ENCODE results near the gene NR2F2.

The NR2F2 gene

GRCh38 chr15:96316953-96317629, 13.4 kb upstream of the NR2F2 start:
- Histone ChIP-seq H3K4me3 (ENCODE audit: low read length) (no peak overlapping the region), H3K27me3 (ENCODE audit: insufficient read depth, low read length) (peaks cover 57% of the 10 kb centered on the region), H3K9ac (ENCODE audit: low read depth, low read length) (no peak overlapping the region), H3K36me3 (ENCODE audit: insufficient read depth, low read length) (no peaks in the 10 kb centered on the region), H3K27ac (ENCODE audit: low read depth, low read length) (no peak overlapping the region), H3K9me3 (ENCODE audit: insufficient read depth, low read depth, low read length) (no peaks in the 10 kb centered on the region), H3K4me1 (ENCODE audit: insufficient read depth, low read length) (peaks cover 17% of the 10 kb centered on the region)
- WGBS, result 39% methylated on average over 1 of the region's 2 CpGs

GRCh38 chr15:96320107-96320506, 10.4 kb upstream of the NR2F2 start:
- 31% methylated on average over 2 of the region's 2 CpGs for WGBS
- H3K27me3 ChIP-seq (ENCODE audit: insufficient read depth, low read length), result peaks cover 84% of the 10 kb centered on the region
- no peak overlapping the region for H3K27ac ChIP-seq (ENCODE audit: low read depth, low read length)
- H3K9ac ChIP-seq (ENCODE audit: low read depth, low read length), result no peak overlapping the region
- no peaks in the 10 kb centered on the region for H3K36me3 ChIP-seq (ENCODE audit: insufficient read depth, low read length)
- peaks cover 29% of the 10 kb centered on the region for H3K4me1 ChIP-seq (ENCODE audit: insufficient read depth, low read length)
- no peak overlapping the region for H3K4me3 ChIP-seq (ENCODE audit: low read length)
- no peaks in the 10 kb centered on the region for H3K9me3 ChIP-seq (ENCODE audit: insufficient read depth, low read depth, low read length)

- H3K4me1 ChIP-seq (ENCODE audit: insufficient read depth, low read length), result peaks cover 38% of the 10 kb centered on the region
- H3K27me3 ChIP-seq (ENCODE audit: insufficient read depth, low read length), result peaks cover 88% of the 10 kb centered on the region
- peak overlapping the region; percentile 43 for H3K4me3 ChIP-seq (ENCODE audit: low read length)
- no peaks in the 10 kb centered on the region for H3K9me3 ChIP-seq (ENCODE audit: insufficient read depth, low read depth, low read length)
- H3K27ac ChIP-seq (ENCODE audit: low read depth, low read length), result no peak overlapping the region
- WGBS, result 2% methylated on average over 26 of the region's 28 CpGs
- no peaks in the 10 kb centered on the region for H3K36me3 ChIP-seq (ENCODE audit: insufficient read depth, low read length)
- H3K9ac ChIP-seq (ENCODE audit: low read depth, low read length), result no peak overlapping the region
Observed at GRCh38 chr15:96320703-96321638, 9.5 kb upstream of the NR2F2 start.

GRCh38 chr15:96321639-96322535, 8.6 kb upstream of the NR2F2 start:
- 1% methylated on average over 64 of the region's 64 CpGs for WGBS
- H3K27ac ChIP-seq (ENCODE audit: low read depth, low read length), result no peak overlapping the region
- H3K9me3 ChIP-seq (ENCODE audit: insufficient read depth, low read depth, low read length), result no peaks in the 10 kb centered on the region

GRCh38 chr15:96322536-96323318, 7.8 kb upstream of the NR2F2 start:
- peaks cover 99% of the 10 kb centered on the region for H3K27me3 ChIP-seq (ENCODE audit: insufficient read depth, low read length)
- no peak overlapping the region for H3K27ac ChIP-seq (ENCODE audit: low read depth, low read length)
- peak overlapping the region; percentile 43 for H3K4me3 ChIP-seq (ENCODE audit: low read length)
- H3K36me3 ChIP-seq (ENCODE audit: insufficient read depth, low read length), result no peaks in the 10 kb centered on the region
- H3K9ac ChIP-seq (ENCODE audit: low read depth, low read length), result no peak overlapping the region
- H3K9me3 ChIP-seq (ENCODE audit: insufficient read depth, low read depth, low read length), result no peaks in the 10 kb centered on the region
- under 1% methylated on average over 66 of the region's 66 CpGs for WGBS
- peaks cover 49% of the 10 kb centered on the region for H3K4me1 ChIP-seq (ENCODE audit: insufficient read depth, low read length)

More at GRCh38 chr15:96321639-96322535, 8.6 kb upstream of the NR2F2 start:
- Histone ChIP-seq H3K36me3 (ENCODE audit: insufficient read depth, low read length) (no peaks in the 10 kb centered on the region), H3K9ac (ENCODE audit: low read depth, low read length) (no peak overlapping the region), H3K27me3 (ENCODE audit: insufficient read depth, low read length) (peaks cover 97% of the 10 kb centered on the region), H3K4me3 (ENCODE audit: low read length) (peak overlapping the region; percentile 43), H3K4me1 (ENCODE audit: insufficient read depth, low read length) (peaks cover 45% of the 10 kb centered on the region)

GRCh38 chr15:96323319-96324145, 7.0 kb upstream of the NR2F2 start:
- no peaks in the 10 kb centered on the region for H3K36me3 ChIP-seq (ENCODE audit: insufficient read depth, low read length)
- peaks cover 57% of the 10 kb centered on the region for H3K4me1 ChIP-seq (ENCODE audit: insufficient read depth, low read length)
- peak overlapping the region; percentile 43 for H3K4me3 ChIP-seq (ENCODE audit: low read length)
- 3% methylated on average over 28 of the region's 29 CpGs for WGBS
- no peak overlapping the region for H3K9ac ChIP-seq (ENCODE audit: low read depth, low read length)
- no peaks in the 10 kb centered on the region for H3K9me3 ChIP-seq (ENCODE audit: insufficient read depth, low read depth, low read length)
- no peak overlapping the region for H3K27ac ChIP-seq (ENCODE audit: low read depth, low read length)
- H3K27me3 ChIP-seq (ENCODE audit: insufficient read depth, low read length), result peaks cover 99% of the 10 kb centered on the region

GRCh38 chr15:96324192-96324895, 6.2 kb upstream of the NR2F2 start:
- Histone ChIP-seq H3K9me3 (ENCODE audit: insufficient read depth, low read depth, low read length) (no peaks in the 10 kb centered on the region), H3K4me1 (ENCODE audit: insufficient read depth, low read length) (peaks cover 60% of the 10 kb centered on the region), H3K4me3 (ENCODE audit: low read length) (no peak overlapping the region), H3K27ac (ENCODE audit: low read depth, low read length) (no peak overlapping the region), H3K9ac (ENCODE audit: low read depth, low read length) (no peak overlapping the region), H3K36me3 (ENCODE audit: insufficient read depth, low read length) (no peaks in the 10 kb centered on the region), H3K27me3 (ENCODE audit: insufficient read depth, low read length) (peaks cover 99% of the 10 kb centered on the region)
- WGBS, result 11% methylated on average over 8 of the region's 12 CpGs

- Histone ChIP-seq H3K4me3 (ENCODE audit: low read length) (peak overlapping the region; percentile 53; the same call in 1 of the 2 replicates), H3K27me3 (ENCODE audit: insufficient read depth, low read length) (peaks cover 99% of the 10 kb centered on the region), H3K36me3 (ENCODE audit: insufficient read depth, low read length) (no peaks in the 10 kb centered on the region), H3K9me3 (ENCODE audit: insufficient read depth, low read depth, low read length) (no peaks in the 10 kb centered on the region), H3K9ac (ENCODE audit: low read depth, low read length) (no peak overlapping the region), H3K27ac (ENCODE audit: low read depth, low read length) (no peak overlapping the region), H3K4me1 (ENCODE audit: insufficient read depth, low read length) (peaks cover 66% of the 10 kb centered on the region)
- 19% methylated on average over 4 of the region's 6 CpGs for WGBS
Observed at GRCh38 chr15:96324940-96325540, 5.5 kb upstream of the NR2F2 start.

Measured in HUES64 (cell line).